NCI-H1930 (cell line): Measurements from ENCODE around the gene TERT.

Experiments
- DNase-seq, 2 experiments: peaks; one replicate each; lab custom pipeline; 2025; lab: John Stamatoyannopoulos, UW

TERT gene

DNA sequence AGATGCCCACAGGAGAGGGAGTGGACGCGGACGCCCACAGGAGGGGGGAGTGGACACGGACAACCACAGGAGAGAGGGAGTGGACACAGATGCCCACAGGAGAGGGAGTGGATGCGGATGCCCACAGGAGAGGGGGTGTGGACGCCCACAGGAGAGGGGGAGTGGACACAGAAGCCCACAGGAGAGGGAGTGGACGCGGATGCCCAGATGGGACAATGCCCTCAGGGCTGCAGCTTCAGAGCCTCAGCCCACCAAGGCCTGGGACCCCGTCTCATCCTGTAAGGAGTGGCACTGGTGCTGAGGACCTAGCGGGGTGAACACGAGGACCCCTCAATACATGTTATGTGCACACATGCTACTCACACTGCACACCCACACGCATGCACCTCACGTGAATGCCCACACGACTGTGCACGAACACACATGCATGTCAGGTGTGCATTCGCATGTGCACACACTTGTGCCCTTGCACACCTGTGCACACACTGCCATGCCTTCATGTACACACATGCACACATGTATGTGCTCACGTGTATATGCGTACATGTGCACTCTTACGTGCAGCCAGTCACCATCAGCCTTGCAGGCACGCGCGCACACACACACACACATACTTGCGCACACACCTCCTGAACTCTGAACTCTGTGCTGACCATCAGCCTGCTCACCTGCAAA, 34.9 kb downstream of the TERT start:
- DNase-seq: no peak

- DNase-seq: no peak
Measured at GRCh38 chr5:1257841-1258240, 37.0 kb downstream of the TERT start.

GRCh38 chr5:1257363-1257762, 37.5 kb downstream of the TERT start:
- no peak for DNase-seq

- DNase-seq: no peak
Measured at GRCh38 chr5:1256776-1257175, 38.1 kb downstream of the TERT start.

- no peak for DNase-seq
Measured at GRCh38 chr5:1255081-1255561, 39.7 kb downstream of the TERT start.

GRCh38 chr5:1254196-1254595, 40.7 kb downstream of the TERT start:
- no peak for DNase-seq

- DNase-seq: no peak
Measured at GRCh38 chr5:1253456-1254105, 41.3 kb downstream of the TERT start.

- no peak for DNase-seq
Measured at GRCh38 chr5:1252681-1253080, 42.2 kb downstream of the TERT start.

GRCh38 chr5:1251678-1252580, 42.9 kb downstream of the TERT start:
- DNase-seq: no peak

GRCh38 chr5:1249366-1250280, 45.2 kb downstream of the TERT start:
- DNase-seq: no peak

- no peak for DNase-seq
Measured at GRCh38 chr5:1247811-1248210, 47.1 kb downstream of the TERT start.

GRCh38 chr5:1246711-1247431, 48.0 kb downstream of the TERT start:
- DNase-seq: no peak

DNA sequence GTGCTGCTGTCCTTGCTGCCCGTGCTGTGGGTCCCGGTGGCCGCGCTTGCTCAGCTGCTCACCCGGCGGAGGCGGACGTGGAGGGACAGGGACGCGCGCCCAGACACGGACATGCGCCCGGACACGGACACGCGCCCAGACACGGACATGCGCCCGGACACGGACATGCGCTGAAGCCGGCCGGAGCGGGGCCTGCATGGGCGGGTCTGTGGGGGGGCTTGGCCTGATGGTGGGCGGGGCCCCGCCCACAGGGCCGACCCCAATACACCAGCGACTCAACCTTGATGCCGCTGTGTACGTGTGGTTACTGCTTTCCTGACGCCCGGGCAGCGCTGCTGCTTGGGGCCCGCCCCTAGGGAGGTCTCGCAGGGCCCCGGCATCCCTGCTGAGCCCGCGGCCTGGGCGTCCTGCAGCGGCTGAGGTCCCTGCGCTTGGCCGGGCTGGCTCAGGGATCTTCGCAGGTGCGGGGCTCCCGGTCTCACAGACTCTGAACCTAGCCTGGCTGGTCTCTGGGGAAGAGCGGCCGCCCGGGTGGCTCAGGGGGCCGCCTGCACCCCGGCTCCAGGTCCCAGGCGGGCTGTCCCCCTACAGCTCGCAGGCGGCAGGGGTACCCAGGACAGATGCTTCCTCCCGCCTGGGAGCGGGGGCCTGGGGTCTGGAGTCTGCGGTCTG, 48.8 kb downstream of the TERT start:
- no peak for DNase-seq

DNA sequence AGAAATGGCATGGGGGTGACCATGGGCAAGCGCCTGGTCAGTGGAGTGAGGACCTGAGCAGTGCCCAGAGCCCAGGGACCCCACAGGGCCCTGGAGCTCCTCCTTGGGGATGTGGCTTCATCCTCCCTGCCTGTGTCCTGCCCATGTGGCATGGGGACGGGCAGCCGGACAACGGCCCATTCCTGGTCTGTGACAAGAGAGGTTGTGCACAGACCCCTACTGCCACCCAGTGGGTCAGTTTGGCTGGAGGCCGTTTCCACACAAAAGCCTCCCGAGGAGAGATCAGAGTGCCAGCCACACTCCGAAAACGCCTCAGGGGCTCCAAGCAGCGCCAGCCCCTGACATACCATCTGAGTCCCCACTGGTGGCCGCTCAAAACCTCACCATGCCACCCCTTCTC, 49.9 kb downstream of the TERT start:
- no peak for DNase-seq

- DNase-seq: no peak
Measured at GRCh38 chr5:1244255-1244654, 50.6 kb downstream of the TERT start.

DNA sequence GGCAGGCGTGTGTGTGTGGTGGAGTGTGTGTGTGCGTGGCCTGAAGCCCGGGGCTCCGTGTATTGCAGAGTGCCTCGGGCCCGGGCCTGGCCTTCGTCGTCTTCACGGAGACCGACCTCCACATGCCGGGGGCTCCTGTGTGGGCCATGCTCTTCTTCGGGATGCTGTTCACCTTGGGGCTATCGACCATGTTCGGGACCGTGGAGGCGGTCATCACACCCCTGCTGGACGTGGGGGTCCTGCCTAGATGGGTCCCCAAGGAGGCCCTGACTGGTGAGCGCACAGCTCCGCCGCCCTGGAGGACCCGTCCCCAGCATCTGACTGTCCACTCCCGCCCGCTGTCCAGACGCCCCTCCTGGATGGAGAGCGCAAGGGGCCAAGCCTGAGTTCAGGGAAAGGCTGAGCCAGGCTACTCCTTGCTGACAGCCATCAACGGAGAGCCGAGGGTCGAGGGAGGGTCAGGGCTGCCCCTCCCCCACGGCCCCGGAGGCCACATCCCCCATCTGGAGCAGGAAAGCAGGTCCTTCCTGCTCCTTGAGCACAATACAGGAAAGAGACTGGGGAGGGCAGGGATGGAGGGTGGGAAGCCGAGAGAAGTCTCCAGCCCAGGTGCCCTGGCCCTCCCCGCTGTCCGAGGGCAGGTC, 51.3 kb downstream of the TERT start:
- DNase-seq: no peak

DNA sequence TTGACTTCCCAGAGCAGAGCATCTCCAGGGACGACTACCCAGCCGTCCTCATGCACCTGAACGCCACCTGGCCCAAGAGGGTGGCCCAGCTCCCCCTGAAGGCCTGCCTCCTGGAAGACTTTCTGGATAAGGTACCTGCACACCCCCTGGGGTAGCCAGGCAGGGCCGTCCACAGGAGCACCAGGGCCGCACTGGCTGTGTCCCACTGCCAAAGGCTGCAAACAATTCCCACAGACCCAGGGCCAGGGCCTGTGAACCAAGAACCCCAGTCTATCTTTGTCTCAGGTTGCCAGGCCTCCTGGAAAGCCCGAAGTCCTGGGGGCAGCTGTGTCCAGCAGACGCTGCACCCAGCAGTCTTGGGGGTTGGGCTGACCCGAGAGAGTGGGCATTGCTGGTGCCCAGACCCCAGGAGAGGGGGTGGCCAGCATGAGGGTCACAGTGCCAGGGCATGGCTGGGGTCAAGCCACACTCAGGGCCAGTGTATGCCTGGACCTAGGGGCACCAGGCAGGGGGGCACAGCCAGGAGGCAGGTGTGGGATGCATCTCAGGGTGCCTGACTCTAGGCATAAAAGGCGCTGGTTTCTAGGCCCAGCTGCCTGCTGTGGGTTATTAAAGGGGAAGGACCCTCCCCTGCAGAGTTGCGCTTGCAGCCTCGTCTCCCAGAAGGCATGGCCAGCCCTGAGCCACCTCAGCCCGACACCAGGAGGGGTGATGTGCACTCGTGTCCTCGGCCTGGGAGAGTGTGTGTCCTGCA, 52.0 kb downstream of the TERT start:
- DNase-seq: no peak

DNA sequence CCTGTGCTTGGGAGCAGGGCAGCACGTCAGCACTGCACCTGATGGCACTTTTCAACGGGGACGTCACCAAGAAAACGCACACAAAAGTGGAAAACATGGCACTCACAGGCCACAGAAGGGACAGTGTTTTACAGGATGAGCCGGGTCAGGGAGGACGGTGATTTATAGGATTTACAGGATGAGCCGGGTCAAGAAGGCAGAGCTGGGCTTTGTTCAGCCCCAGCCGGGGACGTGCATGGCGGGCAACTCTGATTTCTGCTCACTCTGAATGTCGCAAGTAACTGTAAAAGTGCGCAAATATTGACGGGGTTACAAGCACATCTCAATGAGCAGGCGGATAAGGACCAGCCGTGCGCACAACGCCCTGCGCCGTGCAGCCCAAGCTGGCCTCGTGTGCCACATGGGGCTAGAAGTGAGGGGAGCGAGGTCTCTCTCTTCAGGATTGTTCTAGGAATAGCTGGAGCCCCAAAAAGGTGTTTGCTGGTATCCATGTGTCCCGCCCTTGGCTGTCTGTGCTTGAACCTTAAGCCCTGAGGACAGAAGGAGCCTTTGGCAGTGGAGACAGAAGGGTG, 53.3 kb downstream of the TERT start:
- no peak for DNase-seq
